GM18498 (cell line): ENCODE results near the gene UBL3.

Source experiments
- ATAC-seq: cut with Tn5 transposase; IDR thresholded peaks from one replicate; pipeline ENCODE4 v1.9.1; 2021; ENCODE audit warnings: mild to moderate bottlenecking, moderate library complexity; ENCODE audit not compliant: unreplicated experiment

UBL3 gene

GRCh38 chr13:29858231-29858630, 7.8 kb upstream of the UBL3 start:
- ATAC-seq: no peak

DNA sequence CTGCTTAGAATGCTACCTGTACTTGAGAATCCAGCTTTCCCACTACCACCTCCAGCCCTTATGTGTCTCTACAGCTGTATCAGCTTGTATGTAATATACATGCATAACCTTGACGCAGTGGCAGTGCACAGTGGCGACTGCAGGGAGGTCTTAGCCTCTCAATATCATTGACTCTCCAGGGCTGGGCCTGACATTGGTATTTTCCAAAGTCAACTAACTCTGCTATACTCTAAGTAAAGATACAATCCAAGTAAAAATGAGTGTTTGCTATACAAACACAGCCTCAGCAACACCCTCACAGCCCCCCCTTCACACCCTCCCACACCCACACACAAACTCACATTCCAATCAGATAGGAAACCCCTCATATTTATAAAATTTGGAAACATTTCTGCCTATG, 6.7 kb upstream of the UBL3 start:
- no peak for ATAC-seq

DNA sequence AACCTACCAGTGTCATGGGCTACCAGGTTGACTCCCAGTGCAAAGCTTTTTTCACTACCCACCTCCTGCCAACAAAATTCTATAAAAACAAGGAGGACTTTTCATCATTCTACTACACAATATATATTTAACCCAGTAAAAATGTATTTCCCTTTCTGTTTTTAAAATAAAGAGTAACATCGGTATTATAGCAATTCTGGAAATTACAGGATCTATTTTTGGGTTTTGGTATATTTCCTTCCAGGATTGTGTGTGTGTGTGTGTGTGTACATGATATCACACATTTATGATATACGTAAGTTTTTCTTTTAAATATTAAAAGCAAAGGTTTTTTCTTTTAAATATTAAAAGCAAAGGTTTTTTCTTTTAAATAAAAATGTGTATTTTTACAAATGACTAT, 6.0 kb upstream of the UBL3 start:
- ATAC-seq: no peak

- no peak for ATAC-seq
Observed at GRCh38 chr13:29855784-29856183, 5.4 kb upstream of the UBL3 start.

GRCh38 chr13:29855009-29855408, 4.6 kb upstream of the UBL3 start:
- no peak for ATAC-seq

DNA sequence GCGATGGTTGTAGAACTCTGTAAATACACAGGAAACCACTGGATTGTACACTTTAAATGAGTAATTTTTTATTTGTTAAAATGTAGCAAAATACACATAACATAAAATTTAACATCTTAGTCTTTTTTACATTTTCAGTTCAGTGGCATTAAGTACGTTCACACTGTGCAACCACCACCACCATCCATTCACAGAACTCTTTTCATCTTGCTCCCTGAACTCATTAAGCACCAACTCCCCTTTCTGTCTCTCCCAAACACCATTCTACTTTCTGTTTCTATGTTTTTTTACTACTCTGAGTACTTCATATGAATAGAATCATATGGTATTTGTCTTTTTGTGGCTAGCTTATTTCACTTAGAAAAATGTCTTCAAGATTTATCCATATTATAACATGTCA, 2.7 kb upstream of the UBL3 start:
- no peak for ATAC-seq

GRCh38 chr13:29852472-29853054, 2.1 kb upstream of the UBL3 start:
- ATAC-seq: no peak

DNA sequence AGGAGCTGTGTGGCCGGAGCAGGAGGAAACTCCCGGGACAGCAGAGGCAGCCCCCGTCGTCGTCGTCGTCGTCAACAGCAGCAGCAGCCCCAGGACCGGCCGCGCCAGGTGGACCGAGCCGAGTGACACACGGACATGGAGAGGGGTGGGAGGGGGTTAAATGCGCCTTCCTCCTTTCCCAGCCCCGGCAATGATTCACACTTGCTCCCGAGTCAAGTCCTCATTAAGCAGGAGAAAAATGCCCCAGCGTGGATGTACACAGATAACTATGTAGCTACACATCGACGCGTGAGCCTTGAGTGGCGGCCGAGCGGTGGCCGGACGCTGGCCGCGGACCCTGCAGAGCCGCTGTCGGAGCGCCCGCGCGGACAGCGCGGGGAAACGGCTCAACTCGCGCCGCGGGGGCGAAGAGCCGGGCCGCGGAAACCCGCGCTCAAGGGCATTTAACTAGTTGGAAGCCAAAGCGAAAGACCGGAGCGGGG, 645 bp downstream of the UBL3 start:
- ATAC-seq: peak; percentile 36

DNA sequence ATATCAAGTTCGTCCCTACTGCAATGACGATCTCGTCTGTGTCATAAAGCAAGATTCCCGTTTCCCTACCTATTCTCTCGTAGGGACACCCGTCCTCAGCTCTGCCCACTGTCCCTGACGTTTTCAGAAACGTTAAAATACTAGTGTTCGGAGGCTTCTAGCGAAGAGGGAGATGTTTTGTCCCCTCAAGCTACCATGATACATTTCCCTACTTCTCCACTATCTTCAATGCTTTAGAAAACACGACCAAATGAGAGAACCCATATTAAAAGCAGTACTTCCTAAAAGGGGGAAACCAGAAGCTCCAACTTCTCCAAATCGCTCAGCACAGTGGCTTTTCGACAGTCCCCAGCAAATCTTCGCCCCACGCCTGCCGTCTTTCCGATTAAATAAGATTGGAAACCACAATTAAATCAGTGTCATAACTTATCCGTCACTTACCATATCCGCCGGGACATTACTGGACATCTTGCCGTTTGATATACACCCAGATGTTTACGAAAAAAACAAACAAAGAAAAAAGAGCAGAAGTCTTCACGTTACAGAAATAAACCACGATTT, 1.3 kb downstream of the UBL3 start:
- no peak for ATAC-seq

GRCh38 chr13:29847501-29847983, 2.9 kb downstream of the UBL3 start:
- ATAC-seq: no peak

DNA sequence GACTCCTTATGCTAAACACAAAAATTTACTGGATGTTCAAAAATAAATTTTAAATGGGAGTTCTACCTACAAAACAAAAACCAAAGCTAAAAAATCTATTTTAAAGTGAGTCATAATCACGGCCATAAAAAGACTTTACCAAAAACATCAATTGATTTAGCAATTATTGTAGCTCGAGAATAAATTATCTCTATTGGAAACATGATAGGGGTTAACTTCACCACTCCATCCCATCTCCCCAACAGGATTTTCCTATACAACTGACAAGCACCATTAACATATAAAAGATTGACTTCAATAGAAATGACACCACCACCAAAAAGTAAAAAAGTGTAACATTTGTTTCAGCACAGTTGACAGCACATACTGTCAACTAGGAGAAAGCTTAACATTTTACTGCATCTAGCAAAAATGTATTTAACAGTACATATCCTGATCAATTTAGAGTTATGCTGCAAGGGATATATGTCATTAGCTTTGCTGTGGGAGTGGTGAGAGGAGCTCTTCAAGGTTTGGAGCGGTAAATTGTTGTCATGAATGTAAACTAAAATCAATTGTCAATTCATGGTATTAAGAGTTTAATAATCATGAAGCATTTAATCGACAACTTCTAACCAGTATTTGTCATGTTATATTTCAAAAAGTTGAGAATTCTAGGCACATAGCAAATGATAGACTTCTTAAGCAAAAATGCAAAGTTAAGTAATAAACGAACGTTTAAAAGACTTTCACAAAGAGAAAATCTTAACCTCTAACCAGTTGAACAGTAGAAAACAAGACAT, 3.8 kb downstream of the UBL3 start:
- ATAC-seq: no peak

DNA sequence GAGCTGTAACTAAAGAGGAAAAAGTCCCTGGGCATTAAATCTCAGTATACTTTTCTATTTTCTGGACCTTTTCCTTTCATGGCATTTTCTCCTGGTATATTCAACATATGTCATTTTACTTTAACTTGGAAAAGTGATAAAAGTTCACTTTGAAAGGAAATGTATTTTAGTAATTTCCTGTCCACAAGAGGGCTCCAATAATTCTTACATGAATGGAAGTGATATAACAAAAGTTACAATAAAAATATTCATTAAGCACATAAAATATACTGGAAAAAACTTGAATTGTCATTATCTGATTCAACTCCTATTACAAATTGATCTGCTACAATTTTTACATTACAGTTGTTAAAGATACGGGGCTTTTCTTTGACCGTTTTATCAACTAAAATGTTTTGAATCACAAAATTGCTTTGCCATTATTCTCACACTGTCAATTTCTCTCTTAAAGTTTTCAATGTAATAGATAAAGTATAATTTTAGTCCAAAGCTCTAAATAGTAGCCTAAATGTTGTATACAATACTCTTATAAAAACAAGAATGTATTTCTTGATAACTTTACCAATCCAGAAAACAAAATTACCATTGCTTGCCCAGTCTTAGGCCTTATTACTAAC, 4.9 kb downstream of the UBL3 start:
- no peak for ATAC-seq

DNA sequence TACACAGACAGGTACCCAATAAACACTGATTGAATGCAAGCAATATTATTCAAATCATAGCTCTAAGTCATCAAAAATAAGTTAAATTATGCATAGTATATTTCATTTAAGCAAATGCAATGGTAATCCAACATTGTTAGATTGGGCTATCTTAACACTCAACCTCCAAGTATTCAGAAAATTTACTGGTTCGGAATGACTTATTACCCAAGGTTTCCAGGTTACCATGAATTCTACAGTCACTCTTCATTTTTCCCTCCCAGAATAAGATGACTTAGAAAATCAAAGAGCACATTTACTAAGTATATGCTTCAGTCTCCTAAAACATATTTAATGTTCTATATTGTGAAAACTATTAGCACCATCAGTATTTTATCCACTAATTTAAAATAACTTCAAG, 6.0 kb downstream of the UBL3 start:
- ATAC-seq: no peak

GRCh38 chr13:29840585-29840984, 9.8 kb downstream of the UBL3 start:
- no peak for ATAC-seq

DNA sequence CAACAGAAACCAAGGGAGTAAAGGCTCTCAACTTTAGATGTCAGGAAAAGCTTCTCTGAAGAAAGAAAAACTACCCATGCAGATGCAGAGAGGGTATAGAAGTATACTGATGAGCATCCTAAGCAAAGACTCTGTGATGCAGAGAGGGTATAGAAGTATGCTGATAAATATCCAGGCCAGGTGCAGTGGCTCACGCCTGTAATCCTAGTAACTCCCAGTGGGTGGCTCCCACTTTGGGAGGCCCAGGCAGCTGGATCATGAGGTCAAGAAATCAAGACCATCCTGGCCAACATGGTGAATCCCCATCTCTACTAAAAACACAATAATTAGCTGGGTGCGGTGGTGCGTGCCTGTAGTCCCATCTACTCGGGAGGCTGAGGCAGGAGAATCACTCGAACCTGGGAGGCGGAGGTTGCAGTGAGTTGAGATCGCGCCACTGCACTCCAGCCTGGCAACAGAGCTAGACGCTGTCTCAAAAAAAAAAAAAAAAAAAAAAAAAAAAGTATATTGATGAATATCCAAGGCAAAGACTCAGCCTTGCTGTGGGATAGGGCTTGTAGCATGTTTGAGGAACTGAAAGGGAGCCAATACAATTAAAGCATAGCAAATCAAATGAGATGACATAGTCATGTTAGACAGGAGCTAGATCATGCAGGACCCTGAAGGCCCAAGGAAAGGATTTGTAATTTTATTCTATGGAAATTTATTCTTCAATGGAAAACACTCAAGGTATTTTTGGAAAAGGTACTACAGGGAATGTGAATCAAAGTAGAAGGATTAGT, 14.9 kb downstream of the UBL3 start:
- no peak for ATAC-seq

DNA sequence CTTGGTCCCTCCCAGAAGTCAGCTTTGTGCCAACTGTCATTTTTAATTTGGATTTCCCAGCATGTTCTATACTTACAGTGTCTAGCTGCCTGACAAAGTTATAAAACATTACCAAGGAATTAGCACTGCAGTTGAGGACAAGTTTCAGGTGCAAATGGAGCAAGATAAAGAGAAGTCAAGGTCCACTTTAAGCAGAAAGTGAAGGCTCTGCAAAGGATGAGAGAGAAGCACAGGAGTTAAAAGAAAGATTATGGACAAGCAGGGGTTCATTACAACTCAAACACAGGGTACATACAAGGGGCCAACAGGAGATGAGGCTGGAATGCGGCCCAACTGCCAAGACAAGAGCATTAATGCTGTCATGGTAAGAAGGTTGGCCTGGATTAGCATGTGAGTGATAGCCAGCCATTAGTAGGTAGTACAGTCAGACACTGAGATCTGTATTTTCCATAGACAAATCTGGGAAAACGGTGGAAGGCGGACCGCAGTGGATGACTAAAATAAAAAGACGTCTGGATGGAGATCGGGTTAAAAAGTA, 17.6 kb downstream of the UBL3 start:
- no peak for ATAC-seq

- ATAC-seq: no peak
Observed at GRCh38 chr13:29830000-29830399, 20.4 kb downstream of the UBL3 start.

DNA sequence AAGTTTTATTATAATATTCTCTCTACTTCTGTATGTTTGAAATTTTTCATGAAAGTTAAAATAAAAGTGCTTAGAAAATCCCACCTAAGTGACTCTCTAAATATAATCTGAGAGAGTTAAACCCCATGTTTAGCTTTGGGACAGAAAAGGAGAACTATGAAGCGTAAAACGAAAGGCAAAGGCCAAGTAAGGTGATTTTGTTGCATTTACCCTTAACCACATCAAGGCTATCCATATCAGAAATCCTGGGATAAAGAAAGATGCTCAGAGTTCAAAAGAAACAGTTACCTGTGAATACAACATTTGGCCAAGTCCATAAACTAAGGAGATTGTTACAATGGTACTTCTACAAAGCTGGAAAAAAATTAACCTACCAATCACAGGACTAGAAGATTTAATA, 31.3 kb downstream of the UBL3 start:
- ATAC-seq: no peak

DNA sequence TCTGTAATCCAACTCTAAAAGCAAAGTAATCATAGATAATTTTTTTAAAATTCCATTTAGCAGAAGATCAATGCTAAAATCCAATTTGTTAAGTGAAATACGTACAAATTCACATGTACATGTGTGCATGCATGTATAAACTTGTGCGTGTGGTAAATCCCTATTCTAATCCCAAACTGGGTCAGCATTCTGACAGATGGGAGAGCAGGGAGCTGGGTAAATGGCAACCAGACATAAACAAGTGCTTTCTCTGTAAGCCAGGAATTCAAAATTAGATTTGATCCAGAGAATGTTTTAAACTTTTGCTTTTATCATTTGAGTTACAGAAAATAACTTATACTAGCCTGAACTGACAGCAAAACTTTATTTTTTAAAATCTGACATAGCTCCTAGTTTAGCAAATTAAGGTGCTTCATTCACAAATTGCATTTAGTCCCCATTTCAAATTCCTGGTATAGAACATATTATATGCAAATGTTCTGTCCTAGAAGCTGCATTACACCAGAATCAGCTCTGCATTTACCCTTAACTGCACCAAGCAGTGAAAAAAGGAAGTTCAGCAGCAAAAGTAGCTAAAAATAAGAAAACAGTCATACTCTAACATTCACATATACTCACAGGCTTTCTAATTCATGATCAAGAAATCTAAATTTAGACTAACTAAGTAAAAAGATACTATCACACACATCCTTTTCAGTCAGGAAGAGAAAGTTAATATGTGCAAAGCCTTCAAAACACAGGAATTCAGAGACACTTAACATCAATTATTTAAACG, 32.6 kb downstream of the UBL3 start:
- ATAC-seq: peak; percentile 94

GRCh38 chr13:29816715-29817114, 33.7 kb downstream of the UBL3 start:
- no peak for ATAC-seq
